NCI-H1694 treated with DMSO at 0.1 percent for 48 hours (cell line): ENCODE data around the gene SLC10A3.

Experiments
- DNase-seq: peaks from one replicate; lab custom pipeline; 2025; lab: John Stamatoyannopoulos, UW

SLC10A3 gene

GRCh38 chrX:154465601-154466000, 24.8 kb downstream of the SLC10A3 start:
- no peak for DNase-seq

GRCh38 chrX:154464806-154465365, 25.5 kb downstream of the SLC10A3 start:
- DNase-seq: no peak

- DNase-seq: no peak
Measured at GRCh38 chrX:154463611-154464220, 26.7 kb downstream of the SLC10A3 start.

GRCh38 chrX:154462396-154462795, 28.0 kb downstream of the SLC10A3 start:
- DNase-seq: no peak

GRCh38 chrX:154460326-154460725, 30.1 kb downstream of the SLC10A3 start:
- no peak for DNase-seq

- peak; percentile 48 for DNase-seq
Measured at GRCh38 chrX:154459832-154460231, 30.6 kb downstream of the SLC10A3 start.

- DNase-seq: peak; percentile 37
Measured at GRCh38 chrX:154458954-154459778, 31.3 kb downstream of the SLC10A3 start.

GRCh38 chrX:154458116-154458953, 32.1 kb downstream of the SLC10A3 start, which contains the start of gene PLXNA3:
Gene PLXNA3 (plus strand): TSS chrX:154458281. CDS start chrX:154460184, 1,903 bp downstream.
- DNase-seq: no peak

GRCh38 chrX:154457491-154458115, 32.8 kb downstream of the SLC10A3 start:
- no peak for DNase-seq

GRCh38 chrX:154452823-154453222, 37.6 kb downstream of the SLC10A3 start:
- DNase-seq: no peak

GRCh38 chrX:154450312-154450711, 40.1 kb downstream of the SLC10A3 start:
- DNase-seq: no peak

- DNase-seq: no peak
Measured at GRCh38 chrX:154449618-154450017, 40.8 kb downstream of the SLC10A3 start.

GRCh38 chrX:154448484-154448883, 41.9 kb downstream of the SLC10A3 start:
- DNase-seq: no peak

- DNase-seq: no peak
Measured at GRCh38 chrX:154446430-154446829, 44.0 kb downstream of the SLC10A3 start.

- DNase-seq: no peak
Measured at GRCh38 chrX:154445776-154446175, 44.7 kb downstream of the SLC10A3 start.

GRCh38 chrX:154444755-154445246, 45.6 kb downstream of the SLC10A3 start:
- DNase-seq: no peak

- peak; percentile 19 for DNase-seq
Measured at GRCh38 chrX:154443992-154444754, 46.3 kb downstream of the SLC10A3 start, which contains the start of gene FAM50A. Gene FAM50A (plus strand): TSS chrX:154444141. CDS start chrX:154444236, 95 bp downstream.

GRCh38 chrX:154443479-154443910, 46.9 kb downstream of the SLC10A3 start:
- no peak for DNase-seq

- no peak for DNase-seq
Measured at GRCh38 chrX:154441984-154442707, 48.3 kb downstream of the SLC10A3 start.

- DNase-seq: no peak
Measured at GRCh38 chrX:154441564-154441963, 48.9 kb downstream of the SLC10A3 start.
